ENCODE data around the gene PARP9.

PARP9 gene

GRCh38 chr3:122548619-122549018 lies 15.5 kb downstream of the PARP9 start:
- Histone ChIP-seq H3K4me2 (ENCODE audit: low read length) (no peak overlapping the region), H3K9me3 (ENCODE audit: insufficient read depth, low read length) (no peaks in the 10 kb centered on the region), H4K20me1 (ENCODE audit: insufficient read depth, low read length) (no peaks in the 10 kb centered on the region), H3K36me3 (replicated peaks; ENCODE audit: low read depth, low read length) (peaks cover 72% of the 10 kb centered on the region), H2AFZ (ENCODE audit: low read depth, low read length) (no peak overlapping the region), H3K4me1 (ENCODE audit: low read length) (no peaks in the 10 kb centered on the region), H3K4me3 (ENCODE audit: low read length) (no peak overlapping the region), H3K27me3 (ENCODE audit: low read depth, low read length) (no peaks in the 10 kb centered on the region), H3K27ac (ENCODE audit: low read length) (no peak overlapping the region), H3K9ac (ENCODE audit: low read length) (no peak overlapping the region), H3K79me2 (ENCODE audit: low read length) (no peaks in the 10 kb centered on the region)
- TF ChIP-seq EZH2phosphoT487 (IDR thresholded peaks at IDR 0.05; ENCODE audit: low read depth) (no peak), CTCF (IDR thresholded peaks at IDR 0.05; ENCODE audit: low read depth, low read length) (no peak)

GRCh38 chr3:122548076-122548475 lies 16.0 kb downstream of the PARP9 start:
- Histone ChIP-seq H4K20me1 (ENCODE audit: insufficient read depth, low read length) (no peaks in the 10 kb centered on the region), H3K4me2 (ENCODE audit: low read length) (no peak overlapping the region), H3K4me3 (ENCODE audit: low read length) (no peak overlapping the region), H3K4me1 (ENCODE audit: low read length) (no peaks in the 10 kb centered on the region), H2AFZ (ENCODE audit: low read depth, low read length) (no peak overlapping the region), H3K27ac (ENCODE audit: low read length) (no peak overlapping the region), H3K36me3 (replicated peaks; ENCODE audit: low read depth, low read length) (peaks cover 67% of the 10 kb centered on the region), H3K9me3 (ENCODE audit: insufficient read depth, low read length) (no peaks in the 10 kb centered on the region), H3K79me2 (ENCODE audit: low read length) (no peaks in the 10 kb centered on the region), H3K27me3 (ENCODE audit: low read depth, low read length) (no peaks in the 10 kb centered on the region), H3K9ac (ENCODE audit: low read length) (no peak overlapping the region)
- TF ChIP-seq EZH2phosphoT487 (IDR thresholded peaks at IDR 0.05; ENCODE audit: low read depth): no peak
- TF ChIP-seq CTCF (IDR thresholded peaks at IDR 0.05; ENCODE audit: low read depth, low read length): no peak

GRCh38 chr3:122546151-122546550 lies 17.9 kb downstream of the PARP9 start:
- Histone ChIP-seq H3K79me2 (ENCODE audit: low read length) (no peaks in the 10 kb centered on the region), H3K4me1 (ENCODE audit: low read length) (no peaks in the 10 kb centered on the region), H2AFZ (ENCODE audit: low read depth, low read length) (no peak overlapping the region), H3K4me2 (ENCODE audit: low read length) (no peak overlapping the region), H4K20me1 (ENCODE audit: insufficient read depth, low read length) (no peaks in the 10 kb centered on the region), H3K36me3 (replicated peaks; ENCODE audit: low read depth, low read length) (peaks cover 53% of the 10 kb centered on the region), H3K9ac (ENCODE audit: low read length) (no peak overlapping the region), H3K27me3 (ENCODE audit: low read depth, low read length) (no peaks in the 10 kb centered on the region), H3K27ac (ENCODE audit: low read length) (no peak overlapping the region), H3K9me3 (ENCODE audit: insufficient read depth, low read length) (no peaks in the 10 kb centered on the region), H3K4me3 (ENCODE audit: low read length) (no peak overlapping the region)
- no peak for TF ChIP-seq EZH2phosphoT487 (IDR thresholded peaks at IDR 0.05; ENCODE audit: low read depth)
- no peak for TF ChIP-seq CTCF (IDR thresholded peaks at IDR 0.05; ENCODE audit: low read depth, low read length)

GRCh38 chr3:122538956-122539490 lies 25.1 kb downstream of the PARP9 start:
- Histone ChIP-seq H3K4me2 (ENCODE audit: low read length) (no peak overlapping the region), H4K20me1 (ENCODE audit: insufficient read depth, low read length) (no peaks in the 10 kb centered on the region; the same call in 1 of the 2 replicates), H3K9me3 (ENCODE audit: insufficient read depth, low read length) (no peaks in the 10 kb centered on the region), H3K36me3 (replicated peaks; ENCODE audit: low read depth, low read length) (peaks cover 45% of the 10 kb centered on the region), H3K9ac (ENCODE audit: low read length) (no peak overlapping the region), H3K79me2 (ENCODE audit: low read length) (no peaks in the 10 kb centered on the region), H3K4me1 (ENCODE audit: low read length) (peaks cover 9% of the 10 kb centered on the region), H2AFZ (ENCODE audit: low read depth, low read length) (no peak overlapping the region), H3K27ac (ENCODE audit: low read length) (no peak overlapping the region), H3K27me3 (ENCODE audit: low read depth, low read length) (no peaks in the 10 kb centered on the region), H3K4me3 (ENCODE audit: low read length) (no peak overlapping the region)
- TF ChIP-seq CTCF (IDR thresholded peaks at IDR 0.05; ENCODE audit: low read depth, low read length): no peak
- TF ChIP-seq EZH2phosphoT487 (IDR thresholded peaks at IDR 0.05; ENCODE audit: low read depth): no peak

All from OCI-LY3 (cell line).